GM10266 (cell line): ENCODE results near the gene ROBO1.
A peak's percentile ranks its signal among the peaks of the same experiment; 100 is the strongest.

Experiments
- DNase-seq: peaks from one replicate; pipeline ENCODE4 v3.0.0; 2012; ENCODE audit errors: extremely low spot score
- CTCF ChIP-seq: IDR thresholded peaks from 2 replicates; pipeline ENCODE4 v1.5.1; 2012; ENCODE audit warnings: mild to moderate bottlenecking, low read depth; ENCODE audit not compliant: control insufficient read depth, insufficient read depth; ENCODE audit errors: missing control alignments

ROBO1 gene

GRCh38 chr3:78665776-78666469, 1101.9 kb downstream of the ROBO1 start:
- no peak for TF ChIP-seq CTCF
- no peak for DNase-seq

- no peak for DNase-seq
These were observed 1102.7 kb downstream of the ROBO1 start for GRCh38 chr3:78665101-78665500.

GRCh38 chr3:78660957-78661356, 1106.8 kb downstream of the ROBO1 start:
- TF ChIP-seq CTCF: no peak
- DNase-seq: no peak

More at GRCh38 chr3:78665101-78665500, 1102.7 kb downstream of the ROBO1 start:
- TF ChIP-seq CTCF: no peak

- no peak for DNase-seq
- TF ChIP-seq CTCF: peak; percentile 47
These were observed 1108.3 kb downstream of the ROBO1 start for GRCh38 chr3:78659386-78659987.

- DNase-seq: no peak
- no peak for TF ChIP-seq CTCF
These were observed 1120.1 kb downstream of the ROBO1 start for GRCh38 chr3:78647726-78648125.

- peak; percentile 73 for TF ChIP-seq CTCF
- DNase-seq: peak; percentile 20
These were observed 1122.0 kb downstream of the ROBO1 start for GRCh38 chr3:78645628-78646310.

GRCh38 chr3:78644847-78645246, 1123.0 kb downstream of the ROBO1 start:
- DNase-seq: no peak
- TF ChIP-seq CTCF: no peak
